Neural cell (in vitro differentiated cells): Measurements from ENCODE around the gene SEMA7A. TPM values are rescaled to one million over a fixed set of nuclear protein-coding genes. Genes with fewer than 3 reads are reported as not detected.

Experiments
- H2AFZ ChIP-seq: fragments of 200-600, 300-800 bp; sonication (generic), shearing (Covaris generic); 2 replicates; pipeline ENCODE4 v1.6.0; 2014; ENCODE audit warnings: low read depth, mild to moderate bottlenecking, antibody characterized with exemption, low read length, moderate library complexity
- H3F3A ChIP-seq: fragments of 200-600 bp; shearing (Covaris generic); 2 replicates; pipeline ENCODE4 v1.6.1; 2016; ENCODE audit warnings: mild to moderate bottlenecking, moderate library complexity, mixed read lengths, antibody characterized with exemption, low read length; ENCODE audit not compliant: insufficient read depth, poor library complexity, severe bottlenecking
- H3K27ac ChIP-seq: fragments of 200-600, 300-800 bp; sonication (generic), shearing (Covaris generic); 2 replicates; pipeline ENCODE4 v1.5.1; 2014; ENCODE audit warnings: mild to moderate bottlenecking, low read length, moderate library complexity
- H3K27me3 ChIP-seq: fragments of 300-800, 200-600 bp; sonication (generic), shearing (Covaris generic); 2 replicates; pipeline ENCODE4 v1.6.0; 2014; ENCODE audit warnings: mild to moderate bottlenecking, low read depth, low read length, moderate library complexity; ENCODE audit not compliant: insufficient read depth
- H3K36me3 ChIP-seq: fragments of 300-800, 200-600 bp; sonication (generic), shearing (Covaris generic); 2 replicates; pipeline ENCODE4 v1.5.1; 2014; ENCODE audit warnings: mild to moderate bottlenecking, antibody characterized with exemption, low read length, moderate library complexity; ENCODE audit not compliant: insufficient read depth
- H3K4me2 ChIP-seq: fragments of 300-800, 200-600 bp; sonication (generic), shearing (Covaris generic); 2 replicates; pipeline ENCODE4 v1.6.0; 2014; ENCODE audit warnings: mild to moderate bottlenecking, low read length
- H3K4me3 ChIP-seq: fragments of 300-800, 200-600 bp; sonication (generic), shearing (Covaris generic); 2 replicates; pipeline ENCODE4 v1.5.1; 2014; ENCODE audit warnings: mild to moderate bottlenecking, low read length, moderate library complexity
- H3K79me2 ChIP-seq: fragments of 200-600 bp; shearing (Covaris generic); replicated peaks from 2 replicates; pipeline ENCODE4 v1.6.0; 2014; ENCODE audit warnings: mild to moderate bottlenecking, low read length, moderate library complexity; ENCODE audit not compliant: insufficient read depth
- H3K9ac ChIP-seq: fragments of 300-800, 200-600 bp; sonication (generic), shearing (Covaris generic); 2 replicates; pipeline ENCODE4 v1.6.1; 2016; ENCODE audit warnings: mild to moderate bottlenecking, low read length, mixed read lengths
- H3K9me2 ChIP-seq: fragments of 200-600 bp; shearing (Covaris generic); 2 replicates; pipeline ENCODE4 v1.6.1; 2016; ENCODE audit warnings: mild to moderate bottlenecking, low read length, mixed read lengths; ENCODE audit not compliant: insufficient read depth
- H3K9me3 ChIP-seq: fragments of 200-600, 300-800 bp; sonication (generic), shearing (Covaris generic); 2 replicates; pipeline ENCODE4 v1.6.1; 2016; ENCODE audit warnings: mild to moderate bottlenecking, mixed run types, low read length, moderate library complexity, mixed read lengths
- H4K20me1 ChIP-seq: fragments of 200-600 bp; shearing (Covaris generic); 2 replicates; pipeline ENCODE4 v1.6.1; 2016; ENCODE audit warnings: mild to moderate bottlenecking, mixed run types; ENCODE audit not compliant: insufficient read depth
- CTCF ChIP-seq: fragments of 450-650 bp; IDR thresholded peaks from 2 replicates; pipeline ENCODE4 v1.5.1; 2014; ENCODE audit warnings: antibody characterized with exemption, mild to moderate bottlenecking, moderate library complexity; ENCODE audit not compliant: poor library complexity, severe bottlenecking
- EP300 ChIP-seq: fragments of 450-650 bp; conservative IDR thresholded peaks from 2 replicates; pipeline ENCODE4 v1.6.1; 2014; ENCODE audit warnings: antibody characterized with exemption, mild to moderate bottlenecking, moderate library complexity; ENCODE audit not compliant: poor library complexity, severe bottlenecking
- EZH2 ChIP-seq: fragments of 200-600, 300-800 bp; shearing (Covaris generic), sonication (generic); IDR thresholded peaks from 2 replicates; pipeline ENCODE4 v1.6.1; 2014; ENCODE audit warnings: antibody characterized with exemption, low read length, borderline replicate concordance, mild to moderate bottlenecking; ENCODE audit not compliant: insufficient read depth, poor library complexity, severe bottlenecking
- MXI1 ChIP-seq: fragments of 450-650 bp; conservative IDR thresholded peaks from 2 replicates; pipeline ENCODE4 v1.6.1; 2014; ENCODE audit warnings: antibody characterized with exemption, mild to moderate bottlenecking; ENCODE audit not compliant: poor library complexity, severe bottlenecking
- POLR2AphosphoS5 ChIP-seq: IDR thresholded peaks from 2 replicates; pipeline ENCODE4 v1.6.1; 2012
- RAD21 ChIP-seq: fragments of 450-650 bp; conservative IDR thresholded peaks from 2 replicates; pipeline ENCODE4 v1.6.1; 2014; ENCODE audit warnings: antibody characterized with exemption, mild to moderate bottlenecking, moderate library complexity
- REST ChIP-seq: IDR thresholded peaks from 2 replicates; pipeline ENCODE4 v1.6.1; 2012; ENCODE audit warnings: borderline replicate concordance
- SMC3 ChIP-seq: fragments of 450-650 bp; conservative IDR thresholded peaks from 2 replicates; pipeline ENCODE4 v1.6.1; 2014; ENCODE audit warnings: antibody characterized with exemption, mild to moderate bottlenecking, moderate library complexity; ENCODE audit not compliant: poor library complexity
- TAF1 ChIP-seq: IDR thresholded peaks from 2 replicates; pipeline ENCODE4 v1.6.1; 2012; ENCODE audit warnings: low read depth
- polyA plus RNA-seq: library from polyadenylated mRNA; depleted of rRNA; stranded (reverse); fragments of >200 nt; gene quantifications from 2 replicates; pipeline ENCODE4 v1.2.3, GENCODE V29; 2014

The SEMA7A gene
- polyA plus RNA-seq, 1 donor from 2014 or later, result 28.8 TPM

- no peak overlapping the region for H3K27ac ChIP-seq
- no peak for TF ChIP-seq TAF1
- TF ChIP-seq POLR2AphosphoS5, result no peak
- TF ChIP-seq MXI1, result no peak
- no peak overlapping the region for H2AFZ ChIP-seq
- no peaks in the 10 kb centered on the region for H3K27me3 ChIP-seq
- H3K79me2 ChIP-seq, result no peaks in the 10 kb centered on the region
- H3K4me3 ChIP-seq, result no peak overlapping the region
- H3F3A ChIP-seq, result no peaks in the 10 kb centered on the region
- no peaks in the 10 kb centered on the region for H3K36me3 ChIP-seq
- H3K9ac ChIP-seq, result no peak overlapping the region
- no peak overlapping the region for H3K4me2 ChIP-seq
- no peaks in the 10 kb centered on the region for H4K20me1 ChIP-seq
- no peaks in the 10 kb centered on the region for H3K9me3 ChIP-seq
- H3K9me2 ChIP-seq, result no peaks in the 10 kb centered on the region
Observed at GRCh38 chr15:74400915-74401757, 32.6 kb downstream of the SEMA7A start.

- Histone ChIP-seq H3K27ac (no peak overlapping the region), H3K27me3 (no peaks in the 10 kb centered on the region), H3F3A (no peaks in the 10 kb centered on the region), H3K36me3 (no peaks in the 10 kb centered on the region), H3K4me2 (no peak overlapping the region), H3K9me2 (no peaks in the 10 kb centered on the region), H3K9me3 (no peaks in the 10 kb centered on the region), H2AFZ (no peak overlapping the region), H4K20me1 (no peaks in the 10 kb centered on the region), H3K9ac (no peak overlapping the region), H3K4me3 (no peak overlapping the region), H3K79me2 (no peaks in the 10 kb centered on the region)
- TF ChIP-seq EZH2 (no peak), CTCF (no peak), POLR2AphosphoS5 (no peak), EP300 (no peak), REST (no peak), RAD21 (no peak), SMC3 (no peak), TAF1 (no peak), MXI1 (no peak)
Observed at GRCh38 chr15:74400313-74400860, 33.4 kb downstream of the SEMA7A start.
